NB4 (cell line): ENCODE data around the gene NRCAM.

Experiments used
- CTCF ChIP-seq: IDR thresholded peaks from one replicate; pipeline ENCODE4 v1.5.1; 2012; ENCODE audit warnings: low read depth, low read length
- MAX ChIP-seq: IDR thresholded peaks from 2 replicates; pipeline ENCODE4 v1.6.1; 2011; ENCODE audit warnings: low read depth, low read length
- MYC ChIP-seq: IDR thresholded peaks from 2 replicates; pipeline ENCODE4 v1.6.1; 2011; ENCODE audit warnings: low read depth, low read length
- POLR2A ChIP-seq: IDR thresholded peaks from 2 replicates; pipeline ENCODE4 v1.6.1; 2011; ENCODE audit warnings: mild to moderate bottlenecking; ENCODE audit not compliant: insufficient read length; ENCODE audit errors: extremely low read depth

- TF ChIP-seq MAX (no peak), CTCF (no peak), POLR2A (no peak), MYC (no peak)
Measured at GRCh38 chr7:108226816-108227299, 229.4 kb downstream of the NRCAM start.
